Measurements from ENCODE around the gene CBFA2T3. TPM values are rescaled to one million over a fixed set of nuclear protein-coding genes. Genes with fewer than 3 reads are reported as not detected.

CBFA2T3 gene
- total RNA-seq, 6 experiments from 2014 or later: not detected

GRCh38 chr16:88833086-88833485 is 143.9 kb downstream of the CBFA2T3 start:
- Mint-ChIP-seq H3K27ac (no peak overlapping the region), H3K27me3 (ENCODE audit: insufficient read depth) (no peaks in the 10 kb centered on the region)

DNA sequence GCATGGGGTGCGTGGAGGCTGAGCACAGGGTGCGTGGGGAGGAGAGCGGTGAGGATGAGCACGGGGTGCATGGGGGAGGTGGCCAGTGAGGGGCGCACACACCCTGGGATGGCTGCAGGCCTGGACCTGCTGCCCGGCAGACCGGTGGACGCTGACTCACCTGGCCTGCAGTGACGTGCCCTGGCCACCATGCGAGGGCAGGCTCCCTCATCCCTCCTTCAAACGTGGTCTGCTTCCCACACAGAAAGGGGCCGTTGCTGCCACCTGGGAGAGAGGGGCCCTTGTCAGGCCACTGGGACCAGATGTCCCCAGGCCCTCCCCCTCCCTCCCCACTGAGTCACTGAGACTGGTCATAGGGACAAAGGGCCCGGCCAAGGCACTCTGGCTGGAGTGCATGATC is 145.2 kb downstream of the CBFA2T3 start:
- Mint-ChIP-seq H3K27me3 (ENCODE audit: insufficient read depth) (no peaks in the 10 kb centered on the region), H3K9me3 (no peaks in the 10 kb centered on the region), H3K27ac (no peak overlapping the region), H3K4me3 (no peak overlapping the region), H3K4me1 (ENCODE audit: low read depth) (no peaks in the 10 kb centered on the region), H3K36me3 (ENCODE audit: low read depth) (no peaks in the 10 kb centered on the region)
- DNase-seq: peak; percentile 8
- TF ChIP-seq CTCF (IDR thresholded peaks at IDR 0.05): peak; percentile 29

More at GRCh38 chr16:88833086-88833485, 143.9 kb downstream of the CBFA2T3 start:
- no peaks in the 10 kb centered on the region for H3K4me1 Mint-ChIP-seq (ENCODE audit: low read depth)
- TF ChIP-seq CTCF (IDR thresholded peaks at IDR 0.05): no peak
- H3K36me3 Mint-ChIP-seq (ENCODE audit: low read depth): no peaks in the 10 kb centered on the region
- no peak overlapping the region for H3K4me3 Mint-ChIP-seq
- no peak for DNase-seq
- no peaks in the 10 kb centered on the region for H3K9me3 Mint-ChIP-seq

- Mint-ChIP-seq H3K27me3 (ENCODE audit: insufficient read depth) (no peaks in the 10 kb centered on the region), H3K36me3 (ENCODE audit: low read depth) (no peaks in the 10 kb centered on the region), H3K9me3 (no peaks in the 10 kb centered on the region), H3K4me3 (no peak overlapping the region), H3K4me1 (ENCODE audit: low read depth) (no peaks in the 10 kb centered on the region), H3K27ac (no peak overlapping the region)
- DNase-seq: no peak
- no peak for TF ChIP-seq CTCF (IDR thresholded peaks at IDR 0.05)
Observed at GRCh38 chr16:88830783-88831182, 146.2 kb downstream of the CBFA2T3 start.

DNA sequence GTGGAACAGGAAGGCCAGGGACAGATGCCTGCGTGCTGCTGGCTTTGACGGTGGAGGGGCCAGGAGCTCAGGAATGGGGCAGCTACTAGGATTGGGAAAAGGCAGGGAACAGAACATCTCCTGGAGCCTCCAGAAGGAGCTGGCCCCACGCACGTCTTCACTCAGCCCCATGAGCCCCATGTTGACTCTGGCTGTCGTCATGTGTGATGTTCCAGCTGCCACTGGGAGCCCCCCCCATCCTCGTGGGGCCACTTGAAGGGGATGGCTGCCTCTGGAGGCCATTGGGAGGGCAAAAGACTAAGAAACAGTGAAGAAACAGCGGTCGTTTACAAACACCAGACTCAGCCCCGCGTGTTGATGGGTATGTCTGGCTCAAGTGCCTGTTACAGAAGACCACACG is 146.7 kb downstream of the CBFA2T3 start:
- Mint-ChIP-seq H3K9me3 (no peaks in the 10 kb centered on the region), H3K27ac (no peak overlapping the region), H3K4me3 (no peak overlapping the region), H3K4me1 (ENCODE audit: low read depth) (no peaks in the 10 kb centered on the region), H3K36me3 (ENCODE audit: low read depth) (no peaks in the 10 kb centered on the region), H3K27me3 (ENCODE audit: insufficient read depth) (no peaks in the 10 kb centered on the region)
- no peak for DNase-seq
- TF ChIP-seq CTCF (IDR thresholded peaks at IDR 0.05): no peak

DNA sequence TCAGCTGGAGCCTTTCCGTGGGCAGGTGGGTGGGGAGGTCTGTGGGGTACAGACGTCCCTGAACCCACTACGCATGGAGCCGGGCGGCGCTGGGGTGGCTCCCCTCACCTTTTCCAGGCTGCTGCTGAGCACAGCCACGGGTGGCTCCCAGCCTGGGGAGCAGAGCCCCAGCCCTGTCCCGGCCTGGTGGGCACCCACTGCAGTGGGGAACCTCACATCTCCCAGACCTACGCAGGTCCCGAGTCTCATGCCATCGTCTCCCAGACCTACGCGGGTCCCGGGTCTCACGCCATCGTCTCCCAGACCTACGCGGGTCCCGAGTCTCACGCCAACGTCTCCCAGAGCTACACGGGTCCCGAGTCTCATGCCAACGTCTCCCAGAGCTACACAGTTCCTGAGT is 148.3 kb downstream of the CBFA2T3 start:
- Mint-ChIP-seq H3K9me3 (no peaks in the 10 kb centered on the region), H3K27me3 (ENCODE audit: insufficient read depth) (no peaks in the 10 kb centered on the region), H3K27ac (no peak overlapping the region), H3K4me1 (ENCODE audit: low read depth) (no peaks in the 10 kb centered on the region), H3K4me3 (no peak overlapping the region), H3K36me3 (ENCODE audit: low read depth) (no peaks in the 10 kb centered on the region)
- no peak for TF ChIP-seq CTCF (IDR thresholded peaks at IDR 0.05)
- DNase-seq: no peak

DNA sequence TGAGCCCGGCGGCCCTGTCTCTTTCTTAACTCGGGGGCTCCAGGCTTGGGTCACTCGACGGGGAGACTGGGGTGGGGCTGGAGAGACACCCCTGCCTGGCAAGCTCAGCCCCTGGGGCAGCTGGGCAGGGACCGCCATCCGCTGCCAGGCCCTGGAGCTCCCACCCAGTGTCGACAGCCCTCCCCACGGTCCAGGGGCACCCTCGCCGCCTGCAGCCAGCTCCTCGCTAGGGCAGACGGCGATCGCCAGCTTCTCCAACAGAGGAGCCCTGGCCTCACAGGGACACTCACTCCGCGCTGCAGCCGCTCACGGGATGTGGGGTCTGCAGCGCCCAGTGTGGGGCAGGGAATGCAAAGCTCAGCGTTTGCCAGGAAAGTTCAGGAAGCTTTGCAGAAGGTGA is 149.3 kb downstream of the CBFA2T3 start:
- H3K27ac Mint-ChIP-seq: no peak overlapping the region
- no peak overlapping the region for H3K4me3 Mint-ChIP-seq
- no peaks in the 10 kb centered on the region for H3K4me1 Mint-ChIP-seq (ENCODE audit: low read depth)
- H3K27me3 Mint-ChIP-seq (ENCODE audit: insufficient read depth): peaks cover 3% of the 10 kb centered on the region; the same call in 1 of the 2 replicates
- H3K9me3 Mint-ChIP-seq: no peaks in the 10 kb centered on the region
- no peak for DNase-seq
- H3K36me3 Mint-ChIP-seq (ENCODE audit: low read depth): no peaks in the 10 kb centered on the region
- TF ChIP-seq CTCF (IDR thresholded peaks at IDR 0.05): no peak
